ENCODE measurements around the gene CCDC73.

GRCh38 chr11:32584921-32585320 lies 209.5 kb downstream of the CCDC73 start:
- TF ChIP-seq USF2 (CRISPR knock-in tag; IDR thresholded peaks at IDR 0.05): no peak
- TF ChIP-seq MLX (CRISPR knock-in tag; IDR thresholded peaks at IDR 0.05): no peak
- no peak for TF ChIP-seq CTCF (IDR thresholded peaks at IDR 0.05)
- TF ChIP-seq SP1 (CRISPR knock-in tag; conservative IDR thresholded peaks at IDR 0.05): no peak
